ENCODE data around the gene SYT15.

The SYT15 gene

DNA sequence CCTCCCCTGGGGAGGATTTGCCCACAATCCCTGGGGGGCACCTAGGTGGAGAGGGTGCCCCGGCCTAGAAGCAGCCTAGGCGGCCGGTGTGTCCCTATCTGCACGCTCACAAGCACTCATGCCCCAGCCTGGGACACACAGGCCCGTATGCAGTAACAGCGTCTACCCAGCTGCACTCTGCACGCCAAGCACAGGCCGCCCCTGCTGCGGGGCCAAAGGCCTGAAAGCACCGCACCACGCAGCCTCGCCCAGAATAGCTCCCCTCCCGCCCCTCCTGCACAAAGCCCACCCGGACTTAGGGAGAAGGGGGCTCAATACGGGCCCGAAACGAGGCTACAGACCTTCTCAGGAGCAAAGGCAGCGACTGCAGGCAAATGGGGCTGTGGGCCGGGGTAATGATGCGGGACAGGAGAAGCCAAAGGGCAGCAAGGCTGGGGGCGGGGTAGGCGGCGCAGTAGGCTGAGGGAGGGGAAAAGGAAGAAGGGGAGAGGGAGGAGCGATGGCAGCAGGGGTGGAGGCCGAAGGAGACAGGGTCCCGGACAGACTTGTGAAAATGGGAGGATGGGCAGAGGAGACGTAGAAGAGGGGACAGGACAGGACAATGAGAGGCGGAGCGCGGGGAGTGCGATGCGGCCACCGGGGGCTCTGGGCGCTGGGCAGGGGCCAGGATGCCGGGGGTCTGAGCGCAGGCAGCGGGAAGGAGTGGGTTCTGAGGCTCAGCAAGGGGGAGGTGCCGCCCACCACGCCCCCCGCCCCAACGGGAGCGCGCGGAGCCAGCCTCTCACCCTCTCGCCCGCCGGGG is 23.0 kb upstream of the SYT15 start:
- no peak overlapping the region for H3K4me3 ChIP-seq (replicated peaks; ENCODE audit: low read depth, low read length)
- peaks cover 5% of the 10 kb centered on the region; the same call in 1 of the 2 replicates for H3K27me3 ChIP-seq (replicated peaks; ENCODE audit: control insufficient read depth, insufficient read depth, low read length)
- H3K36me3 ChIP-seq (ENCODE audit: control insufficient read depth, insufficient read depth, low read length) = no peaks in the 10 kb centered on the region
- TF ChIP-seq, protein P1, sequence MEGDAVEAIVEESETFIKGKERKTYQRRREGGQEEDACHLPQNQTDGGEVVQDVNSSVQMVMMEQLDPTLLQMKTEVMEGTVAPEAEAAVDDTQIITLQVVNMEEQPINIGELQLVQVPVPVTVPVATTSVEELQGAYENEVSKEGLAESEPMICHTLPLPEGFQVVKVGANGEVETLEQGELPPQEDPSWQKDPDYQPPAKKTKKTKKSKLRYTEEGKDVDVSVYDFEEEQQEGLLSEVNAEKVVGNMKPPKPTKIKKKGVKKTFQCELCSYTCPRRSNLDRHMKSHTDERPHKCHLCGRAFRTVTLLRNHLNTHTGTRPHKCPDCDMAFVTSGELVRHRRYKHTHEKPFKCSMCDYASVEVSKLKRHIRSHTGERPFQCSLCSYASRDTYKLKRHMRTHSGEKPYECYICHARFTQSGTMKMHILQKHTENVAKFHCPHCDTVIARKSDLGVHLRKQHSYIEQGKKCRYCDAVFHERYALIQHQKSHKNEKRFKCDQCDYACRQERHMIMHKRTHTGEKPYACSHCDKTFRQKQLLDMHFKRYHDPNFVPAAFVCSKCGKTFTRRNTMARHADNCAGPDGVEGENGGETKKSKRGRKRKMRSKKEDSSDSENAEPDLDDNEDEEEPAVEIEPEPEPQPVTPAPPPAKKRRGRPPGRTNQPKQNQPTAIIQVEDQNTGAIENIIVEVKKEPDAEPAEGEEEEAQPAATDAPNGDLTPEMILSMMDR (IDR thresholded peaks at IDR 0.05; ENCODE audit: insufficient read depth, low read length, poor library complexity, severe bottlenecking) = no peak
- no peak for DNase-seq (ENCODE audit: extremely low read depth, insufficient read length)

DNA sequence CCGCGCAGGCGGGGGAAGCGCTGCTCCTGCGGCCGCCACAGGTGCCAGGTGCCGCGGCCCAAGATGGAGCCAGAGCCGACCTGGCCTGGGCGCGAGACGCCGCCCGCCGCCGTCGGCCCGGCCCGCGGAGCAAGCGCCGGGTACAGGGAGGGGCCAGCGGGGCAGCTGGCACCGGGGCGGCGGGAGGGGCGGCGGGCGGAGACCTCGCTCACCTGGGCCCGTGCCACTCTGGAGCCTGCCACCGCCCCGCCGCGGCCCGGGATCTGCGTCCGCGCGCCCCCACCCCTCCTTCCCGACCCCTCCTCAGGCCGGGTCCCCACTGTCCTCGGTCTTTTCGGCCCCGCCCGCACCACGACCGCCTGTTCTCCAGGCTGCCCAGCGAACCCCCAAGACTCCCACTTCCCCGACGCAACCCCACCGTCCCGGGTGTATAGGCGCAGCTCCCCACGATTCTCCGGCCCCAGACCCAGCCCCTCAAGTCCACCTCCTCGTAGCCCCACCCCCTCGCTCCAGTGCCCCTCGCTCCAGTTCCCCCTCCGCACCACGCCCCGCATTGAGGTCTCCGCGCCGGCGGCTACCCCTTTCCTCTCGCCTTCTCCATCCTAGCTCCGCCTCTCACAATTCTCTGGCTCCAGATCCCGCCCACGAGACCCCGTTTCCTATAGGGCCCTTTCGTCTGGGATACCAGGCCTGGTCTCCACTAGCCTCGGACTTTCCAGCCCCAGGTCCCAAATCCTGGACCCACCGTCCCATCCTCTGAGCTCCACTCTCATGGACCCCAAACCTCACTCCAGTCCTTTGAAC is 22.2 kb upstream of the SYT15 start, which contains the start of gene GPRIN2:
TSS of gene GPRIN2 (minus strand) at position 144 of the 804 bp plus-strand sequence. CDS start 5,922 bp downstream, outside the sequence.
- Histone ChIP-seq H3K27me3 (replicated peaks; ENCODE audit: control insufficient read depth, insufficient read depth, low read length) (peaks cover 5% of the 10 kb centered on the region; the same call in 1 of the 2 replicates), H3K4me3 (replicated peaks; ENCODE audit: low read depth, low read length) (no peak within 1 kb of the TSS), H3K36me3 (ENCODE audit: control insufficient read depth, insufficient read depth, low read length) (no peaks in the 10 kb centered on the region)
- DNase-seq (ENCODE audit: extremely low read depth, insufficient read length) = no peak
- TF ChIP-seq, protein P1 (IDR thresholded peaks at IDR 0.05; ENCODE audit: insufficient read depth, low read length, poor library complexity, severe bottlenecking) = no peak

DNA sequence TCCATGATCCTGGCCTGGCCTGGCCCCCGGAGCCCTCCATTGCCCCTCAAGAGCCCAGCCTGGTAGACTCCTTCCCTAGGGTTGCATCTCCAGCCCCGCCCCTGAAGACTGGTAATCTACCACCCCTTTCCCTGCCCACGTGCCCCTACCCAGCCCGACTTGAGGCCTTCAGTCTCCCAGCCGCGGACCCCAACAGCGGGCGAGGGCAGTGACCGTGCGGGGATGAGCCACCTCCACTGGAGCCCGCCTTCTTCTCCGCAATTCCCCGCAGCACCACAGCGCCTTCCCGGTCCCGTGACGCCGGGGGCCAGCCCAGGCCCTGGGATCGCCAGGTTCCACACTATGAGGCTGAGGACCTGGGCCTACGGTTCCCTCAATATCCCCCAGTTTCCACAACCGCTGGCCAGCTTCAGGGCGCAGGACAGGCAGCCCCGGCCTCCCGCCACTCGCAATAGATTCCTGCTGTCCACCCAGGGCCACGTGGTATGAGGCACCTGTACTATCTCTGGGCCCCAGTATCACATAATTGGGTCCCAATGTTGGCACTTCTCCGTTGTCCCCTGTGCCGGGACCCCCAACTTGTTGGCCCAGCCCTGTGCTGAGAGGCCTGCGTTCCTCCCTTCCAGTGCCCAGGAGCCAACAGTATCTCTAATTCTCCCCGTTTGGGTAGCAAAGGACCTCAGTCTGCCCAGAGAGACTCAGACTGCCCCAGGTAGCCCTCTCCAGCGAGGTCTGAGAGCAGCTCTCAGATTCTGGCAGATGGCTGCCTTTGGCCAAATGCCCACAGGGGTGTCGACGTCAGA is 21.4 kb upstream of the SYT15 start:
- Histone ChIP-seq H3K36me3 (ENCODE audit: control insufficient read depth, insufficient read depth, low read length) (no peaks in the 10 kb centered on the region), H3K4me3 (replicated peaks; ENCODE audit: low read depth, low read length) (no peak overlapping the region), H3K27me3 (replicated peaks; ENCODE audit: control insufficient read depth, insufficient read depth, low read length) (peaks cover 2% of the 10 kb centered on the region; the same call in 1 of the 2 replicates)
- DNase-seq (ENCODE audit: extremely low read depth, insufficient read length) = no peak
- TF ChIP-seq, protein P1 (IDR thresholded peaks at IDR 0.05; ENCODE audit: insufficient read depth, low read length, poor library complexity, severe bottlenecking) = no peak

DNA sequence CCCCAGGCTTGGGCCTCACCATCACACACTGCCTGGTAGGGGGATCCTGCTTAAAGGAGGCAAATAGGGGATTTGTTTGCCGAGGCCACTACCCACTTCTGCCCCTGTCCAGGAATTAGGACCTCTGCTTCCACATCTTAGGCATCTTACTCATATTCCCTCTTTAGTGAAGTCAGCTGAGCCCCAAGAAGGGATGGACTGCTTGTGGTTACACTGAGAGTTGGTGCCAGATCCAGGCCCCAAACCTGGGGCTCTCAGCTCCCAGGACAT is 20.9 kb upstream of the SYT15 start:
- TF ChIP-seq, protein P1 (IDR thresholded peaks at IDR 0.05; ENCODE audit: insufficient read depth, low read length, poor library complexity, severe bottlenecking) = no peak
- H3K36me3 ChIP-seq (ENCODE audit: control insufficient read depth, insufficient read depth, low read length) = no peaks in the 10 kb centered on the region
- no peak for DNase-seq (ENCODE audit: extremely low read depth, insufficient read length)
- H3K27me3 ChIP-seq (replicated peaks; ENCODE audit: control insufficient read depth, insufficient read depth, low read length) = peaks cover 2% of the 10 kb centered on the region; the same call in 1 of the 2 replicates
- H3K4me3 ChIP-seq (replicated peaks; ENCODE audit: low read depth, low read length) = no peak overlapping the region

DNA sequence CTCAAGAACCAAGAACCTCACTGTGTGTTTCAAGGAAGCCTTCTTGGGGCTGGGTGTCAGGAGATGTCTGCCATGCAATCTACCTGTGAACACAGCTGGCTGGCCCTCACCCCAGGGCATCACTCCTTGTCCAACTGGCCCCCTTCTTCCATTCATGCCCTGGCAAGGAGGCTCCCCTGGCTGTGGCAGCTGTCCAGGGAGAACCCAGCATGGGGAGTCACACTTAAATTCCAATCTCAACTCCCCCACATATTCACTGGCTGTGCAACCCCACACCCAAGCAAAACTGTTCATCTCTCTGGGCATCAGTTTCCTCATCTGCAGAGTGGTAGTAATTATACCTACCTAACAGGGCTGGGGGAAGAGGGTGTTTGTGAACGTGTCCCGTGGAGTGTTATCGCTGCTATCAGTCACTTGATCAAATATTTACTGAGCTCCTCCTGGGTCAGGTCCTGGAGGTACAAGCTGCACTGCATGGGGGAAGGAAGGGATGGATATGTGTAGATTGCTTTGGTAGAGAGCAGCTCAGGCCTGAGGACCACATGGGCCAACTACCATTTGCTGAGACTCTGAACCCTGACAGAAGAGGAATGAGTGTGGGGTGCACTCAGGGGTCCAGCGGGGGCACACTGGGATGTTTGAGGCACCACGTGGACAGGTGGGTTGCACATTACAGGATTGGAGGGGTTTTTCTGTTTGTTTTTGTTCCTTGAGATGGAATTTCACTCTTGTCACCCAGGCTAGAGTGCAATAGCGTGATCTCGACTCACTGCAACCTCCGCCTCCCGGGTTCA is 20.3 kb upstream of the SYT15 start:
- DNase-seq (ENCODE audit: extremely low read depth, insufficient read length) = no peak
- no peak overlapping the region for H3K4me3 ChIP-seq (replicated peaks; ENCODE audit: low read depth, low read length)
- H3K27me3 ChIP-seq (replicated peaks; ENCODE audit: control insufficient read depth, insufficient read depth, low read length) = peaks cover 2% of the 10 kb centered on the region; the same call in 1 of the 2 replicates
- H3K36me3 ChIP-seq (ENCODE audit: control insufficient read depth, insufficient read depth, low read length) = no peaks in the 10 kb centered on the region
- TF ChIP-seq, protein P1 (IDR thresholded peaks at IDR 0.05; ENCODE audit: insufficient read depth, low read length, poor library complexity, severe bottlenecking) = no peak
